ENCODE data around the gene ACP3. TPM values are rescaled to one million over a fixed set of nuclear protein-coding genes. Genes with fewer than 3 reads are reported as not detected.
"Not testable (repeated sequence)": the region's sequence is repeated elsewhere in the genome, so short reads cannot be mapped to it uniquely, and the experiment has no call there.

Gene ACP3
- polyA plus RNA-seq, 4 donors = 3.4 to 83.3 (median 69.0) TPM

DNA sequence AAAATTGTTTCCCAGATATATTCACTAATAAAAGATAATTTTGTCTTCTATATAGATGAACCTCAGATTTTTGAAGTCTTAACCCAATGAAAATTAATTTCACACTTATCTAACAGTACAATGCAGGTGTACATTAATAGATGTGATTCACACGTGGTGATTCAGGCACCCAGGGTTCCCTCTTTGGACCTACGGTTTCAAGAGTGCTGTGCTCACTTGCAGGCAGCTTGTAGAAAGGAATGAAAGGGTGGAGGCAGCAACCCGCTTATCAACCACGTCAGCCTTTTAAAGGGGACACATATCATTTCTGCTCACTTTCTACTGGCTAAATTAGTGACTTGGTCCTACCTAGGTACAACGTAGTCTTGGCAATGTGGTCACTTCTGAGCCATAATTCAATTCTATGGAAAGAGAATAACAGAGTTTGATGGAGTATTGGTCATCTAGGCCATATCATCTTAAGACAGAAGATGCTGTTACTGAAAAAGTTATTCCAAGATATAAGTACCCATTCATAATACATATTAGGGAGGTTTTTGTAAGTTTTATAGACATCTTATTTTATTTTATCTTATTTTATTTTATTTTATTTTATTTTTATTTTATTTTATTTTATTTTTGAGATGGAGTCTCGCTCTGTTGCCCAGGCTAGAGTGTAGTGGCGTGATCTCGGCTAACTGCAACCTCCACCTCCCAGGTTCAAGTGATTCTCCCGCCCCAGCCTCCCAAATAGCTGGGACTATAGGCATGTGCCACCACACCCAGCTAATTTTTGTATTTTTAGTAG, 37.9 kb downstream of the ACP3 start:
- DNase-seq (ENCODE audit: low read depth in 4 of 4, low spot score in 3 of 4) = no peak

DNA sequence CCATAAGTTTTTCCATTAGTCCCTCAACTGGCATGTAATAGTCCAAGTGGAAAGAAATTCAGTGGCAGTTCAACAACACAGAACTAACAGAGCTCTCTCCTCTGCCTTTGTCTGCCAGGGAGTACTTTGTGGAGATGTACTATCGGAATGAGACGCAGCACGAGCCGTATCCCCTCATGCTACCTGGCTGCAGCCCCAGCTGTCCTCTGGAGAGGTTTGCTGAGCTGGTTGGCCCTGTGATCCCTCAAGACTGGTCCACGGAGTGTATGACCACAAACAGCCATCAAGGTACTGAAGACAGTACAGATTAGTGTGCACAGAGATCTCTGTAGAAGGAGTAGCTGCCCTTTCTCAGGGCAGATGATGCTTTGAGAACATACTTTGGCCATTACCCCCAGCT, 39.4 kb downstream of the ACP3 start:
- no peak for DNase-seq (ENCODE audit: low read depth in 4 of 4, low spot score in 3 of 4)

DNA sequence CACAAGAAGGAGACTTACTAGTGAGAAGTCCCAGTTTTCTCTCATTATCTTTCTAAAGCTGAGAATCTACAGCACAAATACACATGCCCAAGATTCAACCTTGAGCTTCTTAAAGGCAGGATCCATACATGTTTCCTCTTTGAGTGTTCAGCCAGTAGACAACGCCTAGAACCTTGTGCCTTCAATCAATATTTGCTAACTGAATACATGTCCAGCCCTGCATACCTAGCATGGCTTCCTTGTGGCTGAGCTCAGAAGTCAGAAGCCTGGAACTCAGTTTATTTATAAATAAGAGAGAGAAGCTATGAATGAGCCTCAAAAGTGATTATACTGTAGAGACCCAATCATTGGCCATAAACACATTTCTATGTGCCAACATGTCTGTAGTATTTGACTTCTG, 43.5 kb downstream of the ACP3 start:
- DNase-seq (ENCODE audit: low read depth in 4 of 4, low spot score in 3 of 4) = no peak

DNA sequence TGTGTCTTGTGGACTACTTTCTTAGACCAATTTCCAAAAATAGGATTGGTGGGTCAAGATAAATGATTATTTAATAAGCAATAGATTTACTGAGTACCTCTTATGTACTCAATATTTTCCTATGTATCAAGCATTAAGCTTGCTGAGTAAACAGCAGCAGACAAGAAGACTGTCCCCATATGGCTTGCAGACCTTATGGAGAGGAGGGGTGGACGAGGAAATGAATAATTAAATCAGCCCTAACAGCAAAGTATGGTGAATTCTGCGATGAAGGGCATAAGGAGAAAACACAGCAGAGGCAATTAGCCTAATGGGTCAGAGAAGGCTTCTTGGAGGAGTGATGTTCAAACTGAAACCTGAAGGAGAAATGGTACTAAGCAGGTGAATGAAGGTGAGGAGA, 45.1 kb downstream of the ACP3 start:
- no peak for DNase-seq (ENCODE audit: low read depth in 4 of 4, low spot score in 3 of 4)

DNA sequence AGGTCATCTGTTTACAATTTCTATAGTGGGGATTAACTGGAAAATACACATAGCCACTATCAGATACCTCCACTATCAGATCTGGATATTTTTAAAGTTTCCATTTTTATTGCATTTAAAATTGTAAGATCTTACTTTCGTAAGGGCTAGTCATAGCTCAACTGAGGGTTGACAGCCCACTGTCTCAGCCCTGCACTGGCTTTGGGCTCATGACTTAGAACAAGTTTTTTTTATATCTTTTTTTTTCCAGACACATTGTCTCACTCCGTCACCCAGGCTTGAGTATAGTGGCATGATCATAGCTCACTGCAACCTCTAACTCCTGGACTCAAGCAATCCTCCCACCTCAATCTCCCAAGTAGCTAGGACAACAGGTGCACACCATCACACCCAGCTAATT, 51.3 kb downstream of the ACP3 start:
- no peak for DNase-seq (ENCODE audit: low read depth in 4 of 4, low spot score in 3 of 4)

DNA sequence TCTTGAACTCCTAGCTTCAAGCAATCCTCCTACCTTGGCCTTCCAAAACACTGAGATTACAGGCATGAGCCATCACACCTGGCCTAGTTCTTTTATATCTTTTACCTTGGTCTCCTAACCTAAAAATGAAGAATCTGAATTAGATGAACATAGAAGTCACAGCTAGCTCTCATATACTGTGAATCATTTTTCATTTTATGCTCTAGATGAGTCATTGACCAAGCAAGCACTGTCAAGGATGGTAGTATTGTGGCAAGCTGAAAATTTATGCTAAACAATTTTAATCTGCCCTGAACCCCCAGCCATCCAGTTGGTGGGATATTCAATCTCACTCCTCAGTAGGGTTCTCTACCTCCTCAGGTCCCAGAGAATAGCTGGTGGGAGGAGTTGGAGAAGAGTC, 51.8 kb downstream of the ACP3 start:
- DNase-seq (ENCODE audit: low read depth in 4 of 4, low spot score in 3 of 4) = no peak

DNA sequence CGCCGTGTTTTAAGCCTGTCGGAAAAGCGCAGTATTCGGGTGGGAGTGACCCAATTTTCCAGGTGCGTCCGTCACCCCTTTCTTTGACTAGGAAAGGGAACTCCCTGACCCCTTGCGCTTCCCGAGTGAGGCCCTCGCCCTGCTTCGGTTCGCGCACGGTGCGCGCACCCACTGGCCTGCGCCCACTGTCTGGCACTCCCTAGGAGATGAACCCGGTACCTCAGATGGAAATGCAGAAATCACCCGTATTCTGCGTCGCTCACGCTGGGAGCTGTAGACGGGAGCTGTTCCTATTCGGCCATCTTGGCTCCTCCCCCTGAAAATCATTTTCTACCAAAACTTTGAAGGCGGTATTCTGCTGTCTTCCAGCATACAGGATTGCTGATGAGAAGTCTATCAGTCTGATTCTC, 59.7 kb downstream of the ACP3 start:
- DNase-seq (ENCODE audit: low read depth in 4 of 4, low spot score in 3 of 4) = not testable (repeated sequence)

DNA sequence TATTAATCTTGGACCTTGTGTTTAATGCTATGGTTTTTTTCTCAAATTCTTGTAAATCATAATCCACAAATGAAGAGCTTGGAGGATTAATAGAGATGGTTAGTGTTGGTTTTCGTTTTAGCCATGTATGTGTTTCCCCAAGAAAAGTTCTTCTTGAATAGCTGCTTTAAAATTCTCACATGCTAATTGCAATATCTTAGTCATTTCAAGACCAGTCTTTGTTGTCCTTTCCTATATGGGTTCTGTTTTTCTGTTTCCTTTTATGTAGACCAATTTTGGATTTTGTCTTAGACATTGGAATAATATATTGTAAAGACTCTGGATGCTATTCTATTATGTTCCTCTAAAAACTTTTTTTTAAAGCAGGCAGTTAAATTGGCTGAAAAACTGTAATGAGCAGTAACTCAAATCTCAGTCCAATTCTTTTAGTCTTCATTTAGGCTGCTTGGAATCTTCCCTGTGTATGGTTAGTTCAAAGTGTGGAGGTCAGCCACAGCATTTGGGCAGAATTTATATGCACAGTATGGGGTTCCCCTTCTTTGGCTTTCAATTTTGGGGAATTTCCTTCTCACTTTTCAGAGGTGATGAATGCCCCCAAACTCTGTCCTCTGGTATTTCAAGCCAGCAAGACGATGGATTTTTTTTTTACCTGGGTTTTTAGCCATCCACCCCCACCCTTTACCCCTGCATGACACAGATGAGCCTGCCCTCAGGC, 61.0 kb downstream of the ACP3 start:
- no peak for DNase-seq (ENCODE audit: low read depth in 4 of 4, low spot score in 3 of 4)

DNA sequence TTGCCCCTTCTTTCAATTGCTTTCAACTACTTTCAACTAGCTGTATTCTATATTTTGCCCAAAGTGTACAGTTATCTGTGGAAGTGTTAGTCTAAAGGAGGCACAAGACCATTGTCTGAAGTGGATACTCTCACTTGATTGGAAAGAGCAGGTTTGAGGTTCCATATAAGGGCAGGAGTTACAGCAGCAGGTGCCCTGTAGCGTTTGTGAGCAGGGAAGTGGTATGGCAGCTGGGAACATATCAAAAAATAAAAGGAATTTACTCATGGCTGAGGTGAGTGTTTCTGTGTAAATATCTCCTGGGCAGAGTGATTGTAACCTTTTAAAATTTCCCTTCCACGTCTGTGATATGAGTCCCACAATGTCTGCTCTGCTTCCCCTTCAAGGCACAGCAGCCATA, 61.6 kb downstream of the ACP3 start:
- no peak for DNase-seq (ENCODE audit: low read depth in 4 of 4, low spot score in 3 of 4)

DNA sequence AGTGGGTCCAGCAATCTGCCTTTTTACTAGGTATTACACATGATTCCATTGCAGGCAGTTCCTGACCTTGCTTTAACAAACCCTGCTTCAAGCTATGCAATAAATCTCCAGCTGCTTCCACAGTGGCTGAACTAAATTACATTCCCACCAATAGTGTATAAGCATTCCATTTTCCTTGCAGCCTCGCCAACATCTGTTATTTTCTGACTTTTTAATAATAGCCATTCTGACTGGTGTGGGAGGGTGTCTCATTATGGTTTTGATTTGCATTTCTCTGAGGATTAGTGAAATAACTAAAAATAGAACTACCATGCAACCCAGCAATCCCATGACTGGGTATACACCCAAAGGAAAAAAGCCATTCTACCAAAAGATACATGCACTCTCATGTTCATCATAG, 63.7 kb downstream of the ACP3 start:
- no peak for DNase-seq (ENCODE audit: low read depth in 4 of 4, low spot score in 3 of 4)

DNA sequence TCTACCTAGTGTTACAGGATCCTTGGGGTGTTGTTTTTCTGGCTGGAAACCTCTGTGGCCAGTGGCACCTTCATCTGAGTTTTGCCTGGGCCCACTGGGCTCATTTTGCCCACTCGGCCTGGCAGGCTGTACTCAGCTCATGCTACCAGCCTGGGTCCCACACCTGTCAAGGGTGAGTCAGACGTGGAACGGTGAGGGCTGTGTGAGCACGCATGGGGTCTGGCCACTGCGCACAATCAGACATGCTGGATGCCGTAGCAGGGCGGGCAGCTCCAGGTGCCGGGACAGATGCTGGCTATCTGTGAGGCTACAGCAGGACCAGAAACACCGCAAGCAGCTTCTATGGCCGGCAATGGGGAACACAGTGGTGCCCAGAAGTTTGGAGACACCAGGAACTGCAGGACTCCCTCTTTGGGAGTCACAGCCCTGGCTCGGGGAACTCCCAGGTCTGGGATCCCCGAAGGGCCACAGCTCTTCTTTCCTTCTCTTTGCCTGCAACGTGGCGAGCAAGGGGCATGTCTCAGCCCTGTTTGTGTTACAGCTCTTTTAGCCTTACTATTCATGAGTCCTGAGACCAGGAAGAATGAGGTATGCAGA, 64.2 kb downstream of the ACP3 start:
- no peak for DNase-seq (ENCODE audit: low read depth in 4 of 4, low spot score in 3 of 4)

DNA sequence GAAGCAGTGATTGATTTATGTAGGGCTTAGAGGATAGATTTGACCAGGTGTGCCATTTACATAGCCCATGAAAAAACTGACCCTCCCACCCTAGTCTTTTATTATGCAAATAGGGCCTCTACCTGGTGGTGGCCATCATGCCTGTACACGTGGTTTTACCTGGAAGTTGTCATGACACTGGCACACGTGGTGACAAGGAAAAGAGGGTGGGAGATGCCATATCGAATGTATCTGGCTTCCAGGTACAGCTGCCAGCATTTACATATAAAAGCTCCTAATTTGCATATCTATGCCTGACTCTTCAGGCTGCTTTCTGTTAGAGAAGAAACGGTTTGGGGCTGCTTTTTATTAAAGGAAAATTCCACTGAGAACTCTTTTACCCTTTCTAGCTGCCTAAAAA, 65.1 kb downstream of the ACP3 start:
- DNase-seq (ENCODE audit: low read depth in 4 of 4, low spot score in 3 of 4) = no peak

DNA sequence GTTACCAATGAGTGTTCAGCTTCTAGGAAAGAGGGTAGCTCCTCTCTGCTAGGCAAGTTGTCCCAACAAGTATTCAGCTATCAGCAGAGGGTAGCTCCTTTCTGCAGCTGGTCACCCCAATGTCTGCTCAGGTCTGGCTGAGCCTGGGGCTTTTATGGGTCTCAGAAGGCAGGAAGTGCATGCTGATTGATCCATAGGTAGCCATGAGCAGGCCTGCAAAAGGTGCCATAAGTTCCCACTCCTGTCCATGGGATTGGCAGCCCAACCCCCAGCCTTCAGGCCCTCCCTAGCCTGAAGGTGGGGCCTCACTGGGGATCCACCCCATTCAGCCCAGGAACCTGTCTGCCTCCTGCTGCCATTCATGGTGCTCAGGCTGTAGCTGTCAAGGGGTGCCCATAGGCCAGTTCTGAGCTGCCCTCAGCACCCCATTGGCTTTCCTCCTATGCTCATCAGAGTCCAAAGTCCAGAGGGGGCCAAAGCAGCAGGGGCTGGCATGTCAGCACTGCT, 65.5 kb downstream of the ACP3 start:
- no peak for DNase-seq (ENCODE audit: low read depth in 4 of 4, low spot score in 3 of 4)

DNA sequence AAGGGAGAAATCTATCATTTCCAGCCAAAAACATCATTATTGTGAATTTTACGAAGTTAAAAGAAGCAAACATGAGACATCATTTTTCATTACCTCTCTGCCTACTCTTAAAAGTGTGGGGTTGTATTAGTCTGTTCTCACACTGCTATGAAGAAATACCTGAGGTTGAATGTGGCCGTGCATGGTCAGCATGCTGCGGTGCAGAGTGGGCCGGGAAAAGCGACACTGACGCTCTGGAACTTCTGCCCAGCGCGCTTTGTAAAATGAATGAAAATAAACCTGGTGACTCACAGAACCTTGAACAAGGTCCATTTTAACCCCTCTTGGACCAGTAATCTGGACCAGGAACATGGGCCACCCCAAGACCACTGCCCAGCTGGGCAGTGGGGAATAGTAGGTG, 69.1 kb downstream of the ACP3 start:
- no peak for DNase-seq (ENCODE audit: low read depth in 4 of 4, low spot score in 3 of 4)

DNA sequence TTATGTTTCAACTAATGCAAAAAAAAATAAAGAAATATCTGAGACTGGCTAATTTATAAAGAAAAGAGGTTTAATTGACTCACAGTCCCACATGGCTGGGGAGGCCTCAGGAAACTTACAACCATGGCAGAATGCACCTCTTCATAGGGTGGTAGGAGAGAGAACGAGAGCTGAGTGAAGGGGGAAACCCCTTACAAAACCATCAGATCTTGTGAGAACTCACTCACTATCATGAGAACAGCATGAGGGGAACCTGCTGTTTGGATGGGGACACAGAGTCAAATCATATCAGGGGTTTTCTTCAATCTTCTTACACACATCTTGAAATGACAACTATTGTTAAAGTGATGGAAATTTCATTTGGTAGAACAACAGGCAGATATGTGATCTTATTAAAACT, 75.5 kb downstream of the ACP3 start:
- DNase-seq (ENCODE audit: low read depth in 4 of 4, low spot score in 3 of 4) = not testable (repeated sequence)

DNA sequence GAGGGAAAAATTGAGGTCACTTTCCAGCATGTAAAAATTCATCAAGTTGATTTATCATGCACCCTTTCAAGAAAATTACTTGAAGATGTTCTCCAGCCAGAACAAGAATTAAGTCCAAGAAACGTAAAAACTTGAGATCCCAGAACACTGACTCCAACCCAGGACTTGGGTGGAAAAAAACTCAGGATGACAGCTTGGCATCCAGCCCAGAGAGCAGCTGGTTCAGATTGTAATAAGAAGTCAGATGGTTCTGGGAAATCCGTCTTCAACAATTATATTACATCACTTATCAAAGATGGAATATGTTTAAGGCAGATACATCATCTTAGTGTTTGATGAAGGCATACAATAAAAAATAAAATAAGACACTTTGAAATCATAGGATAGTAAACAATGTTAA, 77.1 kb downstream of the ACP3 start:
- no peak for DNase-seq (ENCODE audit: low read depth in 4 of 4, low spot score in 3 of 4)

DNA sequence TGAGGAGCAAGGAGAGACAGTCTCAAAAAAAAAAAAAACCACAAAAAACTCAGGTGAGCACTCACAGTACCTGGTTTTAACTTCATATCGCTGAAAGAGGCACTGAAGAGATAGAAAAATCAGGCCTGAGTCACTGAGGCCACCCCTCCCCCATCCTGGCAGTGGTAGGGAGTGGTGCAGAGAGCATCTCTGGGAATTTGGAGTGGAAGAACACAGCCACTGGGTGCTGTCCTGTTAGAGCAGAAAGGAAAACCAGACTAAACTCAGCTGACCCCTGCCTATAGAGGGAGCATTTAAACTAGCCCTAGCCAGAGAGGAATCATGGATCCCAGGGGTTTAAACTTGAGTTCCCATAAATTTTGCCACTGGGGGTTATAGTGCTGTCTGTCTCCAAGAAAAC, 77.9 kb downstream of the ACP3 start:
- no peak for DNase-seq (ENCODE audit: low read depth in 4 of 4, low spot score in 3 of 4)

DNA sequence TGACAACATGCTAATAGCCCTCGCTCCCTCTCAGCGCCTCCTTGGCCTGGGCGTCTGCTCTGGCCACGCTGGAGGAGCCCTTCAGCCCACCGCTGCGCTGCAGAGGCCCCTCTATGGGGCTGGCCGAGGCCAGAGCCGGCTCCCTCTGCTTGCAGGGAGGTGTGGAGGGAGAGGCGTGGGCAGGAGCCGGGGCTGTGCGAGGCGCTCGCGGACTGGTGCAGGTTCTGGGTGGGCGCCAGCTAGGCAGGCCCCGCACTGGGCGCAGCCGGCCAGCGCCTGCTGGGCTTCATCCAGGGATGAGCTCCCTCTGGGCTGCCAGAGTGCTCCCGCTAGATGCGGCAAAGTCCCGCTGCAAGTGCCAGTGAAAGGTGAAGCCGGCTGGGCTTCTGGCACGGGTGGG, 79.0 kb downstream of the ACP3 start:
- no peak for DNase-seq (ENCODE audit: low read depth in 4 of 4, low spot score in 3 of 4)

DNA sequence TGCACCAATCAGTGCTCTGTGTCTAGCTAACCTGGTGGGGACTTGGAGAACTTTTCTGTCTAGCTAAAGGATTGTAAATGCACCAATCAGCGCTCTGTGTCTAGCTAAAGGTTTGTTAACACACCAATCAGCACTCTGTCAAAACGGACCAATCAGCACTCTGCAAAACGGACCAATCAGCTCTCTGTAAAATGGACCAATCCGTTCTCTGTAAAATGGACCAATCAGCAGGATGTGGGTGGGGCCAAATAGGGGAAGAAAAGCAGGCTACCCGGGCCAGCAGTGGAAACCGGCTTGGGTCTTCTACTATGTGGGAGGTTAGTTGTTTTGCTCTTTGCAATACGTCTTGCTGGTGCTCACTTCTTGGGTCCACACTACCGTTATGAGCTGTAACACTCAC, 79.6 kb downstream of the ACP3 start:
- DNase-seq (ENCODE audit: low read depth in 4 of 4, low spot score in 3 of 4) = not testable (repeated sequence)

DNA sequence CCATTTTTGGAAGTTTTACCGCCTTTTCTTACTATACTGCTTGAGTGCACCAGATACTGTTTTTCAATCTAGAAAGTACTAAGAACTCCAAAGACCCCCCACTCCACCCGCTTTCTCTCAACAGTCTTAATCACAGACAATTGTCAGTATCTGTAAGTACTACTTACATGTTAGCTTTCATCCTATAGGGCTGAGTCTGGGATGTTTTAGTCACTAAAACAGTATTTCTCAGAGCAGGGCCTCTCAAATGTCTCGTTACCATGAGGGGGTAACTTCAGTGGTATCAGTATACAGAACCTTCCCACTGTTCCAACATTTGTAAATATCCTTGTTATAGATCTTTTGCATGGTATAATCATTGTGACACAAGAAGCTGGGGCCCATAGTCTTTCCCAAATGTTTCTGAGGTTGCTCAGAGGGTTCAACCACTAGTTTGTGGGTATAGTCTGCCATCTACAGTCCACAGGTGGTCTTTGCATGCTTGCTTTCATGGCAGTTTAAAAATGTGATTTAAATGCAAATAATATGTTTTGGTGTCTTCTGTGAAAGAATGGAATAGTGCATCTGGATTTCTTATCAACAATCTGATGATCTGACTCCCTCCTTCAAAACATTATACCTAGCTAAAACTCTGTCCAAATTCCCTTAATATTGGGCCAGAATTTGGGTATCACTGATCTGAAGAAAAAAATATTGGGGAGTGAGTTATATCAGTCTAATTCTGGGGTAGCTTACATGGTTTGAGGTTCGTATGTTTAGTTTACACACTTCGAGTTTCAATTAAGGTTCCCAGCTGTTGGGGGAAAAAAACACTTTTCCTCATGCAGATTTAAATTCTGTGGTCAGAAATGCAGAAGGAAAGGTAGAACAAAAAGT, 82.1 kb downstream of the ACP3 start:
- DNase-seq (ENCODE audit: low read depth in 4 of 4, low spot score in 3 of 4) = peak in 1 of 4 donors; percentile 29

DNA sequence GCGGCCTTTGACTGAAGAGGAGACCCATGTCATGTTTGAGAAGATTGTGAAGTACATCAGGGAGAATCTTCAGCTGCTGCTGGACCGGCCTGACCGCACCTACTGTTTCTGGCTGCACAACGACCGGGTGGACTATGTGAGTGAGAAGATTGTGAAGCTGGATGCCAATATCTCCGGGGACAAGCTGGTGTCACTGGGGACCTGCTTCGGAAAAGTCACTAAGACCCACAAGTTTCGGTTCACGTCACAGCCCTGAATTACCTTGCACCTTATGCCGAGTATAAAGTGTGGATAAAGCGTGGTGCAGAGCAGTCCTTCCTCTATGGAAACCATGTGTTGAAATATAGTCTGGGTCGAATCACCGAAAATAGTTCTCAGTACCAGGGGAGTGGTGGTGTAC, 84.0 kb downstream of the ACP3 start:
- no peak for DNase-seq (ENCODE audit: low read depth in 4 of 4, low spot score in 3 of 4)
